Cardiac fibroblast (primary cell): Measurements from ENCODE around the gene ZNF638.
"Not testable (repeated sequence)": the region's sequence is repeated elsewhere in the genome, so short reads cannot be mapped to it uniquely, and the experiment has no call there.

Experiments used
- DNase-seq, 2 donors: peaks; one replicate each; pipeline versions ENCODE4 v3.0.0 to v3.0.0-alpha.2; 2010; ENCODE audit warnings: low read depth in 2 of 2
- H3K4me3 ChIP-seq, 2 donors: replicated peaks in 1 of 2; 1 replicate in 1 of 2; 2 replicates in 1 of 2; pipeline ENCODE4 v1.5.1; 2011; ENCODE audit warnings: low read depth in 2 of 2, low read length in 2 of 2, mild to moderate bottlenecking in 2 of 2, moderate library complexity in 1 of 2
- CTCF ChIP-seq: IDR thresholded peaks from one replicate; pipeline ENCODE4 v1.5.1; 2011; ENCODE audit warnings: low read depth, mild to moderate bottlenecking, low read length, inconsistent platforms

ZNF638 gene

GRCh38 chr2:71388214-71388613 lies 56.6 kb downstream of the ZNF638 start:
- DNase-seq = no peak
- no peak for TF ChIP-seq CTCF
- no peak overlapping the region for H3K4me3 ChIP-seq

- TF ChIP-seq CTCF = no peak
- no peak overlapping the region for H3K4me3 ChIP-seq
- peak in 1 of 2 donors; percentile 11 for DNase-seq
These were observed 57.9 kb downstream of the ZNF638 start for GRCh38 chr2:71389384-71390072.

GRCh38 chr2:71393216-71393615 lies 61.6 kb downstream of the ZNF638 start:
- DNase-seq = no peak
- no peak for TF ChIP-seq CTCF
- H3K4me3 ChIP-seq = no peak overlapping the region

- no peak for DNase-seq
- no peak overlapping the region for H3K4me3 ChIP-seq
- no peak for TF ChIP-seq CTCF
These were observed 63.9 kb downstream of the ZNF638 start for GRCh38 chr2:71395471-71395870.

- TF ChIP-seq CTCF = no peak
- H3K4me3 ChIP-seq = no peak overlapping the region
- no peak for DNase-seq
These were observed 70.8 kb downstream of the ZNF638 start for GRCh38 chr2:71402427-71402826.

- no peak overlapping the region for H3K4me3 ChIP-seq
- peak in 1 of 2 donors; percentile 14 for DNase-seq
- TF ChIP-seq CTCF = no peak
These were observed 78.0 kb downstream of the ZNF638 start for GRCh38 chr2:71409611-71410010.

- peak in 1 of 2 donors; percentile 47 for DNase-seq
- no peak for TF ChIP-seq CTCF
- no peak overlapping the region for H3K4me3 ChIP-seq
These were observed 79.1 kb downstream of the ZNF638 start for GRCh38 chr2:71410696-71411095.

- not testable (repeated sequence) for DNase-seq
These were observed 85.3 kb downstream of the ZNF638 start for GRCh38 chr2:71416866-71417265.

More at GRCh38 chr2:71416866-71417265, 85.3 kb downstream of the ZNF638 start:
- H3K4me3 ChIP-seq = not testable (repeated sequence)
